Right atrium auricular region (tissue), 2 donors: Measurements from ENCODE around the gene SGSH. TPM values are rescaled to one million over a fixed set of nuclear protein-coding genes. Genes with fewer than 3 reads are reported as not detected.
A peak's percentile ranks its signal among the peaks of the same experiment; 100 is the strongest.

Experiments
- DNase-seq: peaks from one replicate; pipeline ENCODE4 v3.0.0-alpha.2; 2019; ENCODE audit warnings: low spot score
- H3K27ac ChIP-seq, 2 donors: fragments of 200-600 bp; sonication (generic); 1 replicate in 1 of 2; 2 replicates in 1 of 2; pipeline ENCODE4 v1.5.1; 2016 to 2019
- H3K27me3 ChIP-seq, 2 donors: fragments of 200-600 bp; sonication (generic); one replicate each; pipeline versions ENCODE4 v1.5.1 to v1.6.0; 2017 to 2019
- H3K36me3 ChIP-seq: fragments of 200-600 bp; sonication (generic); one replicate; pipeline ENCODE4 v1.5.1; 2016
- H3K4me1 ChIP-seq, 2 donors: fragments of 200-600 bp; sonication (generic); one replicate each; pipeline versions ENCODE4 v1.5.1 to v1.6.0; 2017 to 2019
- H3K4me3 ChIP-seq, 2 donors: fragments of 200-600 bp; sonication (generic); 1 replicate in 1 of 2; 2 replicates in 1 of 2; pipeline ENCODE4 v1.5.1; 2017 to 2019; ENCODE audit warnings: mild to moderate bottlenecking in 1 of 2, moderate library complexity in 1 of 2
- H3K9me3 ChIP-seq, 2 donors: fragments of 200-600 bp; sonication (generic); one replicate each; pipeline ENCODE4 v1.5.1; 2019
- total RNA-seq, 2 donors: library from RNA; depleted of rRNA; stranded (reverse); fragments of >200 nt; gene quantifications; one replicate each; pipeline ENCODE4 v1.1.0, GENCODE V29; 2016
- TF ChIP-seq, protein P1 (sequence below), 2 donors: fragments of 200-600 bp; sonication (generic); IDR thresholded peaks; one replicate each; pipeline ENCODE4 v1.5.1; 2019; ENCODE audit warnings: antibody characterized with exemption in 2 of 2

SGSH gene
- total RNA-seq, 2 donors from 2014 or later: 10.6 to 13.7 TPM

DNA sequence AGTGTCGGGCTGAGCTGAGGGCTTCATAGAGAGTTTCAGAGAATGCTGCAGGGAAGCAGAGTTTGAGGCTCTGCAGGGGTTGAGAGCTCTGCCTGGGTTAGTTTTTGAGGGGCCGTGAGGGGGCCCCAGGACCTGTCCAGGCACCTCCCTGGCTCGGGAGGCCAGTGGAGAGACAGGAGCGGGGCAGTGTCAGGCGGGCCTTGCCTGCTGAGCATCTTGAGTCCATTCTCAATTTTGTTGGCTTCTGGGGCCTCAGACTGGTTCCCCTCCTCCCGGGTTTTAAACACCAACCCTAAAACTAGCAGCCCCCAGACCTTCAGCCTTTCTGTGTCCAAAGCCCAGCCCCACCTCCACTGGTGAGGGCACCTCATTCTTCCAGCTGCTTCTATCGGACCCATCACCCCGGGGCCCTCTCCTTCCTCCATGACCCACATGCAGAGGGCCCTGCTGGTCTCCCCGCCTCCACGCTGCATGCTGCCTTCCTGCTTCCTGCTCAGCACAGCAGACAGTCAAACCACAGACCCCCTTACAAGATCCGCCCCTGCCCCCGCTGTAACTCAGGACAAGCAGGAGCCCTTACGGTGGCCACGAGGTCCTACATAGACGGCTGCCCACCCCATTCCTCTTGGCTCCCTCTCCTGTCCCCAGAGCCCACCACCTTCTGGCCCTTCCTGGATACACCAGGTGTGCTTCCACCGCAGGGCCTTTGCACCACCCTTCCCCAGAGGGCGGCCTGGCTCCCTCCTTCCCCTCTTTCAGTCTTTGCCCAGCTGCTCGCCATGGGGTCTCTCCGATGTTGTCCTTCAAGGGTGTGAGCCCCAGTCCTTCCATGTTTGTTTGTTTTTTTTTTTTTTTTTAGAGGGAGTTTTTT, 44.3 kb upstream of the SGSH start:
- H3K4me1 ChIP-seq: peaks cover 0 to 37% of the 10 kb centered on the region in 2 donors
- H3K9me3 ChIP-seq: no peaks in the 10 kb centered on the region
- peaks cover 19% of the 10 kb centered on the region for H3K36me3 ChIP-seq
- TF ChIP-seq, protein P1, sequence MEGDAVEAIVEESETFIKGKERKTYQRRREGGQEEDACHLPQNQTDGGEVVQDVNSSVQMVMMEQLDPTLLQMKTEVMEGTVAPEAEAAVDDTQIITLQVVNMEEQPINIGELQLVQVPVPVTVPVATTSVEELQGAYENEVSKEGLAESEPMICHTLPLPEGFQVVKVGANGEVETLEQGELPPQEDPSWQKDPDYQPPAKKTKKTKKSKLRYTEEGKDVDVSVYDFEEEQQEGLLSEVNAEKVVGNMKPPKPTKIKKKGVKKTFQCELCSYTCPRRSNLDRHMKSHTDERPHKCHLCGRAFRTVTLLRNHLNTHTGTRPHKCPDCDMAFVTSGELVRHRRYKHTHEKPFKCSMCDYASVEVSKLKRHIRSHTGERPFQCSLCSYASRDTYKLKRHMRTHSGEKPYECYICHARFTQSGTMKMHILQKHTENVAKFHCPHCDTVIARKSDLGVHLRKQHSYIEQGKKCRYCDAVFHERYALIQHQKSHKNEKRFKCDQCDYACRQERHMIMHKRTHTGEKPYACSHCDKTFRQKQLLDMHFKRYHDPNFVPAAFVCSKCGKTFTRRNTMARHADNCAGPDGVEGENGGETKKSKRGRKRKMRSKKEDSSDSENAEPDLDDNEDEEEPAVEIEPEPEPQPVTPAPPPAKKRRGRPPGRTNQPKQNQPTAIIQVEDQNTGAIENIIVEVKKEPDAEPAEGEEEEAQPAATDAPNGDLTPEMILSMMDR (IDR thresholded peaks at IDR 0.05): no peak
- DNase-seq: no peak
- no peaks in the 10 kb centered on the region for H3K27me3 ChIP-seq
- peak overlapping the region; percentile 29 to 47 for H3K4me3 ChIP-seq
- peak overlapping the region; percentile 92 to 97 for H3K27ac ChIP-seq

DNA sequence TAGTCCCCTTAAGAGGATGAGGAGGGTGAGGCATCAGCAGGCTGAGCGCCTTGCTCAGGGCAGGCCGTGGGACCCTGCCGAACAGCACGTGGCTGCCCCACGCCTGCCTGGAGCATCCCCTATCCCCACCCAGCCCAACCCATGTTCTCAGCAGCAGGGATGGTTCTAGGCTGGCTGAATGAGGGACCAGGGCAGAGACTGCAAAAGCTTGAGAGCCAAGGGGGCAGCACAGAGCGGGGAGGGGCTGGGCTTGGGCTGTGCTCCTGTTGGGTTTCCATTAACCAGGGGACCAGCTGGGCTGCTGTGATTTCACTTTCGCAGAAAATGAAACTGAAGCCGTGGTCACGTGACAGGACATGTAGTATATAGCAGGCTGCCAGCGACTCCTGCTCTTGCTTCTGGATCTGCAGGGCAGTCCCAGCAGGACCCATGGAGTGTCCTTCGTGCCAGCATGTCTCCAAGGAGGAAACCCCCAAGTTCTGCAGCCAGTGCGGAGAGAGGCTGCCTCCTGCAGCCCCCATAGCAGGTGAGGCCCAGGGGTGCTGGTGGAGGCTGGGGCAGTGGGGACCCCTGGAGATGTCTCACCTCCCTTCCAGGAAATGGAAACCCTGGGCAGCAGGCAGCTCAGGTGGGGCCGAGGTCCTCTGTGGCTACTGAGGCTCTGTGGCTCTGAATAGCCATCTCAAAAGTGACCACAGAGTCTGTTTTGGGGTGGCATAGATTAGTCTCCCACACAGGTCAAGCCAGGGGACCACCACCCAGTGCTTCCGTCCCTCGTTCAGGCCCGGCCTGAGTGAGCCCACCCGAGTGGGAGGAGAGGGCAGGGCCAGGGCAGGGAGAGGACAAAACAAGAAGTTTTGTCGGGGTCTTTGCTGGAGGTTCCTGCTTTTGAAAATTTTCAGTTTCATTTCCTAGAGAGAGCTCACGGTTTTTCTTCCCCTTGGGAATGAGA, 43.4 kb upstream of the SGSH start:
- Histone ChIP-seq H3K27ac (peak overlapping the region; percentile 92 to 97), H3K9me3 (no peaks in the 10 kb centered on the region), H3K36me3 (peaks cover 10% of the 10 kb centered on the region), H3K4me1 (peaks cover 0 to 37% of the 10 kb centered on the region in 2 donors), H3K4me3 (peak overlapping the region; percentile 29 to 47), H3K27me3 (no peaks in the 10 kb centered on the region)
- TF ChIP-seq, protein P1 (IDR thresholded peaks at IDR 0.05): peak in 1 of 2 donors; percentile 30
- DNase-seq: peak; percentile 94

DNA sequence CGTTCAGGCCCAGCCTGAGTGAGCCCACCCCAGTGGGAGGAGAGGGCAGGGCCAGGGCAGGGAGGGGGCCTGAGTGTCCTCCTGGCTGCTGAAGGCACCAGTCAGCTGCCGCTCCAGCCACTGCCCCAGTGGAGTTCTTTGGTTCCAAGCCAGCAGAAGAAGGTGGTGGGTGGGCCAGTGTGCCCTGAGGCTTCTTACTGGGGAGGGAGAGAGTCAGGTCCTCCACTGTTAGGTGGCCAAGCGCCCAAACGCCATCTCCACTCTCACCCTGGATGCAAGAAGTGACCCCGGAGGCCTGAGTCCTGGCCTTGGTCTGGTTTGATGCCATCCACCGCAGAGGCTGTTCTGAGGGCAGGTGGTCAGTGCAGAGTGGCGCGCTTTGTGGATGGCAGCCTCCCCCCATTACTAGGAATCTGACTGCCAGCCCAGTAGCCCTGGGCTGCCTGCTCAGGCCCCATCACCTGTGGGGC, 42.7 kb upstream of the SGSH start:
- Histone ChIP-seq H3K27ac (peak overlapping the region; percentile 92 to 97), H3K27me3 (no peaks in the 10 kb centered on the region), H3K4me1 (peaks cover 0 to 37% of the 10 kb centered on the region in 2 donors), H3K9me3 (no peaks in the 10 kb centered on the region), H3K36me3 (peaks cover 6% of the 10 kb centered on the region), H3K4me3 (peak overlapping the region in 1 of 2 donors; percentile 47)
- no peak for DNase-seq
- TF ChIP-seq, protein P1 (IDR thresholded peaks at IDR 0.05): no peak

DNA sequence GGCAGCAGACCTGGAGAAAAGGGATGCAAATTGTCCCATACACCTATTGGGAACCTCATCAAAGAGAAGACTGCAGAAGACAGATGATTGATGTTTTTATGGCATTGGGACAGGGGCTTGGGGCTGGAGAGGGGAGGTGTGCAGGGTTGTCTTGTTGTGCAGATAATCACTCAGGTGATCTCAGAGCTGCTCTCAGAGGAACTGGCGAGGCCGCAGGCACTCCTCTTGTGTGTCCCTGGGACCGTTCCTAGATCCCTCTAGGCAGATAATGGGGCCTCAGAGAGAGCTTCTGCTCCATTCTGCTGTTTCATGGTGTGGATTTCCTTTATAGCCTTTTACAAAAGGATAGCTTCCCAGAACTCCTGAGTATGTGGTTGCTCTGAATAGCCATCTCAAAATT, 42.2 kb upstream of the SGSH start:
- no peaks in the 10 kb centered on the region for H3K27me3 ChIP-seq
- H3K27ac ChIP-seq: peak overlapping the region; percentile 92 to 97
- H3K36me3 ChIP-seq: peaks cover 6% of the 10 kb centered on the region
- TF ChIP-seq, protein P1 (IDR thresholded peaks at IDR 0.05): no peak
- H3K9me3 ChIP-seq: no peaks in the 10 kb centered on the region
- DNase-seq: no peak
- no peak overlapping the region for H3K4me3 ChIP-seq
- peaks cover 0 to 37% of the 10 kb centered on the region in 2 donors for H3K4me1 ChIP-seq

DNA sequence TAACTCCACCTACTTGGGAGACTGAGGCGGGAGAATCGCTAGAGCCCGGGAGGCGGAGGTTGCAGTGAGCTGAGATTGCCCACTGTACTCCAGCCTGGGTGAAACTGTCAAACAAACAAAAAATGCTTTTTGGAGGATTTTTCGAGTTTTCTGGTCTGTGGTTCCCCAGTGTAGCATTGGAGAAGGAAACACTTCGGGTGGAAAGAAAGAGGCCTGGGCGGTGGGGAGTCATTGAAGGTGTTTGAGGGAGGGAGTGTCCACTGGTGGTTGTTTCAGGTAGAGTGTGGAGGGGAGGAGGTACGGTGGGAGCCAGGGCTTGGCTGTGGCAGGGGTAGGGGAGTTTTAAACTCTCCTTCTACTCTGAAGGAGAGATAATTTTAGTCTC, 41.8 kb upstream of the SGSH start:
- Histone ChIP-seq H3K4me1 (peaks cover 0 to 37% of the 10 kb centered on the region in 2 donors), H3K27ac (peak overlapping the region; percentile 92 to 97)

More for the DNA sequence above, 41.8 kb upstream of the SGSH start:
- Histone ChIP-seq H3K27me3 (no peaks in the 10 kb centered on the region), H3K36me3 (peaks cover 6% of the 10 kb centered on the region), H3K4me3 (peak overlapping the region; percentile 90 to 92), H3K9me3 (no peaks in the 10 kb centered on the region)
- TF ChIP-seq, protein P1 (IDR thresholded peaks at IDR 0.05): no peak
- no peak for DNase-seq
